GM12891 (cell line): ENCODE results near the gene CRYM.
"Not testable (repeated sequence)": the region's sequence is repeated elsewhere in the genome, so short reads cannot be mapped to it uniquely, and the experiment has no call there.

Experiments
- DNase-seq: peaks from one replicate; pipeline ENCODE4 v3.0.0; 2011; ENCODE audit warnings: low spot score; ENCODE audit not compliant: insufficient read length
- FAIRE-seq: peaks from 2 replicates; lab custom pipeline; 2011; peaks lifted over from hg19 to GRCh38; lab: Jason Lieb, UNC
- PAX5 ChIP-seq: IDR thresholded peaks from 2 replicates; pipeline ENCODE4 v1.6.1; 2011; ENCODE audit warnings: low read length, moderate library complexity, mild to moderate bottlenecking; ENCODE audit not compliant: insufficient read depth, severe bottlenecking
- POLR2A ChIP-seq: IDR thresholded peaks from 2 replicates; pipeline ENCODE4 v1.6.1; 2011; ENCODE audit warnings: low read depth, low read length, control low read depth
- POLR2AphosphoS5 ChIP-seq: IDR thresholded peaks from 2 replicates; pipeline ENCODE4 v1.6.1; 2011; ENCODE audit warnings: low read depth, low read length, control low read depth
- POU2F2 ChIP-seq: IDR thresholded peaks from 2 replicates; pipeline ENCODE4 v1.6.1; 2011; ENCODE audit warnings: low read depth, mild to moderate bottlenecking, control low read depth, low read length, moderate library complexity
- SPI1 ChIP-seq: IDR thresholded peaks from 2 replicates; pipeline ENCODE4 v1.6.1; 2011; ENCODE audit warnings: low read depth, low read length, control low read depth
- TAF1 ChIP-seq: IDR thresholded peaks from 2 replicates; pipeline ENCODE4 v1.6.1; 2011; ENCODE audit warnings: low read depth, low read length, control low read depth

CRYM gene

DNA sequence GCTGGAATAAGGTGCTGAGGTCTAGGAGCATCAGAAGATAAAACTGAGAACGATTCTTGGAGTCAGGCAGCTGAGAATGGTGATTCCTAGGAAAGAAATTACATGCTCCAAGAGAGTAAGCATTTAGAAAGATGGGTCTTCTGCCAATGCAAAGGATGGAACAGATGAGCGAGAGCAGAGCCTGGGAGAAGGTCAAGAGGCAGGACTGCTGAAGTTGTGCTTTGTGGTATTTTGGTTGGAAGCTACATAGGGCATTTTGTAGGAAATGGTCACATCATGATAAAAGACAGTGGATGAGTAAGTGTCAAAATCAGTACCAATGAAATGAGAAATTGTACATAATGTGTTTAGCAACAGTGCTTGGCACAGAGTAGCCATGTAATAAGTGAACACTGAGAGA, 1.4 kb upstream of the CRYM start:
- DNase-seq = no peak
- FAIRE-seq = no peak
- TF ChIP-seq POU2F2 = no peak
- TF ChIP-seq SPI1 = no peak
- no peak for TF ChIP-seq PAX5
- no peak for TF ChIP-seq POLR2AphosphoS5
- no peak for TF ChIP-seq TAF1
- TF ChIP-seq POLR2A = no peak

DNA sequence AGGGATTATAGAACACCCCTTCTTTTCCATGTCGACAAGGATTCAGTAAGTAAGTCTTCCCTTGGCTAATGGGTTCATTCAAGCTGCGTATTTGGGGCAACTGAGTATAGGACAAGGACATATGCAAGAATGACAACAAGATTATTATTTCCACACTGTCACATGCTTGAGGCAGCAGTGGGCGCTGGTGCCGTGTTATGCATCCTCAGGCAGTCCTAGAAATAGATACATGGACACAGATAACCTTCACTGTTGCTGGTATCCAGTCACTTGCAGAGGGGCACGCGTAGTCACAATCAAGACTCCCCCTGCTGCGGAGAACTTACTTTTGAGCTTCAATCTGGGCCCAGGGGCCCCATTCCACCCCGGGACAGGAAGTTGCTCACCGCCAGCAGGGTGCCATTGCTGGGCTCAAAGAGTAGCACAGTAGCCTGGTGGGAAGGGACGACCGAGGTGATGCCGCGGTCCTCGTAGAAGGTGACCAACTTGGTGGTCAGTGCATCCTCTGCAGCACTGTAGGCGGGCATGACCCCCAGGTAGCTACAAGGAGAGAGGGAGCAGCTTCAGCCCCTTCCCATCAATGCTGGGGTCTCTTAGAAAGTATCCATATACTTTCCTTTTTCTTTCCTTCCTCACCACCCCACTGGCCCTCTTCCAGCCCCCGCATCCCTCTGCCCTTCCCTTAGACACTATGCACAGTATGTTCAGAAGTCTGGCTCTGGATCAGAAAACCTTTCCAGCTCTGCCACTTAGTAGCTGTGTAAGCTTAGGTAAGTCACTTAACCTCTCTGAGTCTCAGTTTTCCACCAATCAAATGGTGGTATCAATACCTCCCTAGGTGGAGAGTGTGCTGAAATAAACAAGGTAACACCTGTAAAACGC, 804 bp downstream of the CRYM start:
- DNase-seq (no peak), FAIRE-seq (peak; percentile 20)
- TF ChIP-seq POLR2A = no peak
- TF ChIP-seq PAX5 = no peak
- TF ChIP-seq POU2F2 = no peak
- TF ChIP-seq POLR2AphosphoS5 = no peak
- no peak for TF ChIP-seq SPI1
- TF ChIP-seq TAF1 = no peak

DNA sequence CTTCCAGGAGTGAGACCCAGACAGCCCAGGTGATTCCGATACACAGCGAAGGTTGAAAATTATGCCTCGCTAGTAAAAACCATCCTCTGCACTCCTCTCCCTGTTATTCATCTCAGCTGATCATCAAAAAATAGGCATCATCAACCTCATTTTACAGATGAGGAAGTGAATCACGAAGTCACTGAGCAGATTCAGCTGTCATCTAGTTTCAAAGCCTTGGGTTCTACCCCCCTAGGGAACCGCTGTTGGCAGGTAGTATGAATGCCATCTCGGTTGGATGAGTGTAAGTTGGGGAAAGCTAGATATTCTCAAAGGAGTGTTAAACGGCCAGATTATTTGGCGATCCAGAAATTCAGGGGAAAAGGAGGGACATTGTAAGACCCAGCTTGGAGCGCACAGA, 2.0 kb downstream of the CRYM start:
- FAIRE-seq (peak; percentile 43), DNase-seq (no peak)
- no peak for TF ChIP-seq TAF1
- TF ChIP-seq SPI1 = peak; percentile 90

DNA sequence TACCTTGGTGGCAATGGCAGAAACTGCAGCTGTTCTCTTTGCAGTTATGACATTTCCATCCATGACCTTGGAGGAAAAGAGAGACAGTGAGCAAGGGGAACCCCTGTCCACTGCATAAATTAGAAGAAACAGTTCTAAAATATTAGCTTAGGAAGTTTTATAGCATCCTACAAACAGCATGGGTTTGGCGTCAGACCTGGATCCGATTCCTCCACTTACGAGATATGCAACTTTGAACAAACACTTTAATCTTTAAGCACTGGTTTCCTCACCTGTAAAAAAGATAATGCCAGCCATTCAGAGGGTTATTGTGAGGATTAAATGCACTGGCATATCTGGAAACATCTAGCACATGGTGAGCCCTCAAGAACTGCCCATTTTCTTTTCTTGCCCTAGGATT, 2.6 kb downstream of the CRYM start:
- no peak for FAIRE-seq
- TF ChIP-seq POU2F2 = no peak
- TF ChIP-seq POLR2AphosphoS5 = no peak
- no peak for TF ChIP-seq SPI1
- no peak for TF ChIP-seq TAF1
- TF ChIP-seq PAX5 = no peak
- TF ChIP-seq POLR2A = no peak
- DNase-seq = no peak

DNA sequence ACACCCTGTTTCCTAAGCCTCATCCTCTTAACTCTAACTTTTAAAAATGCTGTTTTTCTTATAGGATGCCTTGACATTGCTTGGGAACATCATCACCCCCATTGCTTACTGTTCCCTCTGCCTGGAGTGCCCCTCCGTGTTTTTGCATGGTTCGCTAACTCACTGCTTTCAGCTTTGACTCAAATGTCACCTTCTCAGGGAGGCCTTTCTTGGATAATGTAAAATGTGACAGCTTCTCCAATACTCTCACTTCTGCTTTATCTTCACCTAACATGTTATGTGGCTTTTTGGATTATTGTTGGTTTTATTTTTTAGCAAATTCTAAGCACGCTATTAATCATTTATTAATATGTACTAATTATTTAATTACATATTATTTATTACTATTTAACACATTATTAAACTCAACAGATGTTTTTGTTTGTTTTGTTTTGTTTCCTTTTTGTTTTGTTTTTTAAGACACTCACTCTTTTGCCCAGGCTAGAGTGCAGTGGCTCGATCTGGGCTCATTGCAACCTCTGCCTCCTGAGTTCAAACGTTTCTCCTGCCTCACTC, 3.8 kb downstream of the CRYM start:
- TF ChIP-seq POLR2AphosphoS5 = no peak
- TF ChIP-seq POLR2A = no peak
- TF ChIP-seq PAX5 = peak; percentile 88
- TF ChIP-seq TAF1 = no peak
- TF ChIP-seq SPI1 = peak; percentile 96
- no peak; the same call in 1 of the 2 replicates for TF ChIP-seq POU2F2
- DNase-seq (no peak), FAIRE-seq (no peak)

DNA sequence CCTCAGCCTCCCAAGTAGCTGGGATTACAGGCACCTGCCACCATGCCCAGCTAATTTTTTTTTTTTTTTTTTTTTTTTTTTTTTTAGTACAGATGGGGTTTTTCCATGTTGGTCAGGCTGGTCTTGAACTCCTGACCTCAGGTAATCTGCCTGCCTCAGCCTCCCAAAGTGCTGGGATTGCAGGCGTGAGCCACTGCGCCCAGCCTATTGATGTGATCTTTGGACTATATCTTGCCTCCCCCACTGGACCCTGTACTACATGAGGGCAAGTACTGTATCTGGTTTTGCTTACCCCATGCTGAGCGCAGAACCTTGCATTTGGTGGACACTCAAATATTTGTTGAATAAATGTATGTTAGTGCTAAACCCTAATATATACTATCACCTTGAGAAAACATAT, 5.3 kb downstream of the CRYM start:
- not testable (repeated sequence) for DNase-seq, FAIRE-seq

DNA sequence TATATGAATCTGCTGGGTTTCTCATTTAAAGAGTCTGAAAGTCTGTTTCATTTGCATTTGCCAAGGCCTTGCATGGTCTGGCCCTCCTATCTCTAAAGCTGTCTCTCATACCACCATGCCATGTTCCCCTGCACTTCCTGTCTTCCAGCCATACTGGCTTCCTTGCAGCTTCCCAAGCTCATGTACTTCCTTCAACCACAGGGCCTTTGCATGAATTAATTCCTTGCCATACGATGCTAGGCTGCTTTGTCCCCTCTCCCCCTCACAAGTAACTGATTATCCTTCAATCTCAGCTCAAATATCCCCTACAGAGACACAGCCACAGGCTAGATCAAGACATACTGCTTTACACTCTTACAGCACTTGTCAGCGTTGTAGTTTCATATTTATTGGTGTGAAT, 5.8 kb downstream of the CRYM start:
- FAIRE-seq (no peak), DNase-seq (no peak)
- TF ChIP-seq POU2F2 = no peak
- no peak for TF ChIP-seq SPI1

DNA sequence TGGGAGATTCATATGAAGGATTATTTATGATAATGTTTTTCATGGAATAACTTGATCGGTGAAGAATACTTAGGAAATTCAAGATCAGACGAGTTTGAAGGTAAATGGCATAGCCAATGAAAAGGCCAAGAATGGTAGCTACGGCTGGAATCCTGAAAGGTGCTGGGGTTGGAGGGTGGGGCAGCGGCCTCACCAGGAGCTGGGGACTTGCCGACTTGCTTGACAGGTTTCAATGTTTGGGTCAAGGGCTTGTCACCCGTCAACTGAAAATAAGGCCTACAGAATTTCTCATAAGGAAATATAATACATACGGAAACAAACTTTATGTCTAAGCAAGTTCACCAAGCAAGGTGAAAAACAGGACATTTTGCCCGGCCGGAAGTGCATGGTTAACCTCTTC, 9.9 kb downstream of the CRYM start:
- FAIRE-seq (no peak), DNase-seq (no peak)
- TF ChIP-seq PAX5 = no peak
- TF ChIP-seq SPI1 = no peak
- no peak for TF ChIP-seq POU2F2
- TF ChIP-seq TAF1 = no peak
- TF ChIP-seq POLR2AphosphoS5 = no peak
- TF ChIP-seq POLR2A = no peak

DNA sequence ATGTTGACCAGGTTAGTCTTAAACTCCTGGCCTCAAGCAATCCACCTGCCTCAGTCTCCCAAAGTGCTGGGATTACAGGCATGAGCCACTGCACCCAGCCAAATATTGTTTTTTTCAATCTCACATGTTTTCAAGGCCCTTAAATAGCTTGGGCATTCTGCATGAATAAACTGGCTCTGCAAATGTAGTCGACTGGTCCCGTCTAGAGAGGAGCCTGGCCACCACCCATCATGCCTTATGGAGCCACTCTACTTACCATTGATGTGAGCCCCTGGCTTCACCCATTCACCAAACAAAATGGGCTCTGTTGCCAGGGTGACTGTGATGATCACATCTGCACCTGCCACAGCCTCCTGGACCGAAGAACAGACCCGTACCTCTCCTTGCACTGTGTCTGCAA, 10.8 kb downstream of the CRYM start:
- no peak for FAIRE-seq
- TF ChIP-seq POU2F2 = no peak
- TF ChIP-seq PAX5 = no peak
- no peak for TF ChIP-seq SPI1
- no peak for TF ChIP-seq POLR2AphosphoS5
- TF ChIP-seq TAF1 = no peak
- no peak for TF ChIP-seq POLR2A
- DNase-seq = no peak

DNA sequence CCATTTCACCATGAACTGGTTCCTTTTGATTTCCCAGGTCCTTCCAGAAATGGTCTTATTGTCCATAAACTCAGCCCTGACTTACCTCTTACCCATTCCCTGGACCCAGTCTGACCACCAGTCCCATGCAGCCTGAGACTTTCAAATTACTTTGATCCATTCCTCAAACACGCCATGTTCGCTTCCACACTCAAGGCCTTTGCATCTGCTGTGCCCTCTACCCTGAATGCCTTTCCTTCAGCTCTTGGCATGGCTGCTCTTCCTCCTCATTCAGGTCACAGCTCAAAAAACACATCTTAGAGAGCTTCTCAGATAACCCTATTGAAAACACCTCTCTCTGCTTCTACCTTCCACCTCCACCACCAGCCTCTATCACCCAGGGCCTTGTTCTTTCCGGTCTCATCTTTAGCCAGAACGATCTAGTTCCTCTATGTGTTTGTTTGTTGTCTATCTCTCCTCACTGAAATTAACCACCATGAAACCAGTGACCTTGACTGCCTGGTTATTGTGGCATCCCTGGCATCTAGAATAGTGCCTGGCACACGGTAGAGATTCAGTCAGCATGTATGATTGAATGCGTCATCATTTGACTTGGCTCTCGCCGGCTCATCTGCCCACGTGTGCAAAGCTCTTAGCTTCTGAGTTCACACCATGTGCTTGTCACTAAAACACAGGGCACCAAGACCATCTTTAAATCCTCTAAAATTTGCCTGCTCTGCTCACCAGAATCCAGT, 12.8 kb downstream of the CRYM start:
- DNase-seq (no peak), FAIRE-seq (peak; percentile 61)
- TF ChIP-seq POLR2AphosphoS5 (no peak), PAX5 (no peak), POU2F2 (no peak), TAF1 (no peak), SPI1 (no peak), POLR2A (no peak)

DNA sequence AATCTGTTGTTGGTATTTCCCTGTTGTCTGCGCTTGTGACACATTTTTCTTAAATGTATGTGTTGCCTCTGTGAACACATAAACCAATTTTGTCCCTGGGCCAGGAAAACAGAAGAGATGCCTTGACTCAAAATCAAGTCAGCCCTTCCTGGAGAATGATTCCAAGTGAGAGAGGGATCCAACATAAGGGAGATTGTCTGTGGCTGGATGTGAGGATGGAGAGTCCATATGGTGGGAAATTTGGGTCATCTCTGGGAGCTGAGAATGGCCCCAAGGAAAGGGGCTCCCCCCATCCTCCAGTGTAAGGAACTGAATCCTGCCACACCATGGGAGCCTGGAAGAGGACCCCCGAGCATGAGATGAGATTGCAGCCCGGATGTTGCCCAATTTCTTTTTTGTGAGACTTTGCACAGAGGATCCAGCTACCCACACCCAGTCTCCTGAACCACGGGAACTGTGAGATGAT, 13.5 kb downstream of the CRYM start:
- FAIRE-seq (no peak), DNase-seq (no peak)
- TF ChIP-seq TAF1 = no peak
- no peak for TF ChIP-seq PAX5
- no peak for TF ChIP-seq POLR2AphosphoS5
- TF ChIP-seq POLR2A = no peak
- no peak for TF ChIP-seq POU2F2
- no peak for TF ChIP-seq SPI1
